HG03378 (cell line): Measurements from ENCODE around the gene FAT1.

Experiments used
- ATAC-seq: cut with Tn5 transposase; IDR thresholded peaks from one replicate; pipeline ENCODE4 v1.9.1; 2021; ENCODE audit warnings: mild to moderate bottlenecking, moderate library complexity; ENCODE audit not compliant: unreplicated experiment

Gene FAT1

DNA sequence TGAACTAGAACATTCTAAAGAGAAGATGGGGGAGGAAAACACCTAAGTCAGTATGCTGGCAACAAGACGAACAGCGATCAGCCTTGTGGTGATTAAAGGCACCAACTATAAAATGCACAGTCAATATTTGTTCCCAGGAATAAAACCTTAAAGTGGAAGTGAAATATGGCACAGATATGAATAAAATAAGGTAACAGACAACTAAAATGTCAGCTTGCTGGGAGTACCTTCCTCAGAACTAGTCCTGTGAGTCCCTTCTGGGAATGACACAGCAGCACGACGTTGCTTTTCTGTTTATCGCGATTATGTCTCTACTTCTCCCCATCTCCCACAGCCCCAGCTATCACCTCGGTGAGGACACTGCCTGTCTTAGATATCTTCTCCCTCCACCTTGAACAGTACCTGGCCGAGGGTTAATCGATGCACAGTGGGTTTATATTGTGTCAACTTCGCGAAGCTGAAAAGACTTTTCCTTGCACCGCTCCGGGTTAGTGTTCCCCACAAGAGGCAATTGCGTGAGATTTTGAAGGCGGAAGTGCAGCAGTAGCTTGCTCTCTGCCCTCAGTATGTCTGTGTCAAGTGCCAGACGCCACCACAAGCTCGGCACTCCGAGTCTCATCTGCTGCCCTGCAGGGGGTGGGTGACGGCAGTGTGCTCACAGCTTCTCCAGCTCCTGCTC is 185.7 kb downstream of the FAT1 start:
- no peak for ATAC-seq
